Neuronal stem cell (in vitro differentiated cells): ENCODE results near the gene STPG1. TPM values are rescaled to one million over a fixed set of nuclear protein-coding genes. Genes with fewer than 3 reads are reported as not detected.
A peak's percentile ranks its signal among the peaks of the same experiment; 100 is the strongest.
"Not testable (repeated sequence)": the region's sequence is repeated elsewhere in the genome, so short reads cannot be mapped to it uniquely, and the experiment has no call there.

ENCODE experiments used
- DNase-seq: peaks from one replicate; pipeline ENCODE4 v3.0.0-alpha.2; 2013; ENCODE audit warnings: low spot score
- H2AFZ ChIP-seq: one replicate; pipeline ENCODE4 v1.6.1; 2013; ENCODE audit warnings: mild to moderate bottlenecking, low read length, inconsistent platforms
- H2AK5ac ChIP-seq: 2 replicates; pipeline ENCODE4 v1.6.1; 2013; ENCODE audit warnings: low read depth, mild to moderate bottlenecking, inconsistent platforms, low read length, moderate library complexity, mixed read lengths
- H2BK120ac ChIP-seq: 2 replicates; pipeline ENCODE4 v1.6.1; 2013; ENCODE audit warnings: low read depth, mild to moderate bottlenecking, inconsistent platforms, low read length, moderate library complexity, mixed read lengths
- H2BK12ac ChIP-seq: one replicate; pipeline ENCODE4 v1.6.1; 2013; ENCODE audit warnings: low read length, inconsistent platforms
- H2BK15ac ChIP-seq: 2 replicates; pipeline ENCODE4 v1.6.1; 2013; ENCODE audit warnings: mild to moderate bottlenecking, low read length, inconsistent platforms, mixed read lengths
- H2BK5ac ChIP-seq: one replicate; pipeline ENCODE4 v1.6.1; 2013; ENCODE audit warnings: inconsistent platforms, mild to moderate bottlenecking, low read length, moderate library complexity
- H3K14ac ChIP-seq: one replicate; pipeline ENCODE4 v1.6.1; 2013; ENCODE audit warnings: low read length, inconsistent platforms
- H3K18ac ChIP-seq: 2 replicates; pipeline ENCODE4 v1.6.1; 2013; ENCODE audit warnings: low read length, inconsistent platforms
- H3K23ac ChIP-seq: 2 replicates; pipeline ENCODE4 v1.6.1; 2013; ENCODE audit warnings: low read depth, mild to moderate bottlenecking, mixed read lengths, low read length, inconsistent platforms; ENCODE audit not compliant: poor library complexity
- H3K27ac ChIP-seq: replicated peaks from 3 replicates; pipeline ENCODE4 v1.5.1; 2013; ENCODE audit warnings: low read length, inconsistent platforms
- H3K27me3 ChIP-seq, 3 experiments: 2 replicates each; pipeline ENCODE4 v1.6.1; 2013; ENCODE audit warnings: low read length in 3 of 3, mild to moderate bottlenecking in 2 of 3, inconsistent platforms in 1 of 3, low read depth in 1 of 3, mixed read lengths in 1 of 3, moderate library complexity in 1 of 3; ENCODE audit not compliant: control insufficient read depth in 3 of 3, insufficient read depth in 3 of 3
- H3K36me3 ChIP-seq, 2 donors: replicated peaks in 1 of 2; 2 replicates each; pipeline ENCODE4 v1.6.1; 2013; ENCODE audit warnings: low read length in 2 of 2; ENCODE audit not compliant: control insufficient read depth in 2 of 2, insufficient read depth in 2 of 2
- H3K4ac ChIP-seq: 2 replicates; pipeline ENCODE4 v1.6.1; 2013; ENCODE audit warnings: inconsistent platforms, mild to moderate bottlenecking, low read length, moderate library complexity
- H3K4me1 ChIP-seq, 2 donors: 1 replicate in 1 of 2; 2 replicates in 1 of 2; pipeline ENCODE4 v1.6.1; 2013; ENCODE audit warnings: low read length in 2 of 2, low read depth in 1 of 2; ENCODE audit not compliant: control insufficient read depth in 2 of 2, insufficient read depth in 1 of 2
- H3K4me2 ChIP-seq: one replicate; pipeline ENCODE4 v1.6.1; 2013; ENCODE audit warnings: mild to moderate bottlenecking, low read length, inconsistent platforms; ENCODE audit not compliant: insufficient read depth, poor library complexity, severe bottlenecking
- H3K4me3 ChIP-seq, 2 donors: 2 replicates each; pipeline ENCODE4 v1.5.1; 2013; ENCODE audit warnings: low read length in 2 of 2, mild to moderate bottlenecking in 2 of 2, inconsistent platforms in 1 of 2, moderate library complexity in 1 of 2
- H3K79me1 ChIP-seq: one replicate; pipeline ENCODE4 v1.6.1; 2013; ENCODE audit warnings: low read depth, mild to moderate bottlenecking, inconsistent platforms, low read length, moderate library complexity
- H3K9ac ChIP-seq: one replicate; pipeline ENCODE4 v1.6.1; 2013; ENCODE audit warnings: mild to moderate bottlenecking, low read depth, low read length, inconsistent platforms; ENCODE audit not compliant: poor library complexity
- H3K9me3 ChIP-seq, 2 donors: replicated peaks in 1 of 2; 2 replicates each; pipeline versions ENCODE3 to v1.6.1; 2013; ENCODE audit warnings: low read length in 2 of 2, mild to moderate bottlenecking in 2 of 2, inconsistent platforms in 1 of 2, low read depth in 1 of 2, mixed read lengths in 1 of 2, moderate library complexity in 1 of 2; ENCODE audit not compliant: control insufficient read depth in 2 of 2, insufficient read depth in 1 of 2
- H4K8ac ChIP-seq: one replicate; pipeline ENCODE4 v1.6.1; 2013; ENCODE audit warnings: low read depth, mild to moderate bottlenecking, inconsistent platforms, low read length, moderate library complexity
- H4K91ac ChIP-seq: one replicate; pipeline ENCODE4 v1.6.1; 2013; ENCODE audit warnings: low read length, low read depth, mild to moderate bottlenecking, inconsistent platforms; ENCODE audit not compliant: poor library complexity
- WGBS, 2 donors: extraction: QIAGEN DNeasy Blood & Tissue Kit; methylation state at CpG; one replicate each; pipeline ENCODE4 v1.1.7; 2013; ENCODE audit warnings: missing lambda C conversion rate in 2 of 2, mixed read lengths in 1 of 2; ENCODE audit not compliant: insufficient read length in 2 of 2, insufficient replicate concordance in 1 of 2; ENCODE audit errors: extremely low coverage in 2 of 2; 5-methylcytosine and 5-hydroxymethylcytosine counted together
- polyA plus RNA-seq, 2 experiments: library from polyadenylated mRNA; stranded (reverse); fragments of 200-250 nt; gene quantifications; one replicate each; pipeline ENCODE4 v1.2.3, GENCODE V29; 2013

STPG1 gene
- polyA plus RNA-seq (2013, experiment 1 of 2), result 12.5 TPM
- polyA plus RNA-seq (2013, experiment 2 of 2), result 12.2 TPM

- no peak within 1 kb of the TSS for H3K4ac ChIP-seq
Measured at GRCh38 chr1:24413350-24414163, at the start of gene STPG1. TSS of gene STPG1 (minus strand) at chr1:24413782. CDS start at chr1:24401388, 12,394 bp downstream.

GRCh38 chr1:24462128-24462527, 48.5 kb upstream of the STPG1 start:
- not testable (repeated sequence) for H3K14ac ChIP-seq, DNase-seq

More at GRCh38 chr1:24413350-24414163, at the start of gene STPG1:
- no peak within 1 kb of the TSS for H4K8ac ChIP-seq
- H3K4me3 ChIP-seq, result peak within 1 kb of the TSS; percentile 49 to 94
- H3K18ac ChIP-seq, result peak within 1 kb of the TSS; percentile 97
- no peak within 1 kb of the TSS for H2BK120ac ChIP-seq
- H4K91ac ChIP-seq, result no peak within 1 kb of the TSS
- WGBS, 2 donors, result no CpG with 5 or more reads among the region's 48 CpGs
- H2AFZ ChIP-seq, result peak within 1 kb of the TSS; percentile 90
- peak; percentile 90 for DNase-seq
- H2AK5ac ChIP-seq, result no peak within 1 kb of the TSS
- no peak within 1 kb of the TSS for H2BK12ac ChIP-seq
- H3K4me2 ChIP-seq, result peak within 1 kb of the TSS; percentile 67
- H3K14ac ChIP-seq, result peak within 1 kb of the TSS; percentile 97
- no peaks in the 10 kb centered on the region for H3K9me3 ChIP-seq
- H3K9ac ChIP-seq, result peak within 1 kb of the TSS; percentile 91
- no peak within 1 kb of the TSS for H2BK15ac ChIP-seq
- H3K36me3 ChIP-seq, result no peaks in the 10 kb centered on the region
- no peak within 1 kb of the TSS for H3K27ac ChIP-seq
- H3K27me3 ChIP-seq, result peaks cover 0 to 47% (median 2%) of the 10 kb centered on the region in 3 experiments
- no peak within 1 kb of the TSS for H2BK5ac ChIP-seq
- H3K4me1 ChIP-seq, result peaks cover 0 to 11% of the 10 kb centered on the region in 2 donors
- peak within 1 kb of the TSS; percentile 95 for H3K23ac ChIP-seq
- H3K79me1 ChIP-seq, result peaks cover 4% of the 10 kb centered on the region

DNA sequence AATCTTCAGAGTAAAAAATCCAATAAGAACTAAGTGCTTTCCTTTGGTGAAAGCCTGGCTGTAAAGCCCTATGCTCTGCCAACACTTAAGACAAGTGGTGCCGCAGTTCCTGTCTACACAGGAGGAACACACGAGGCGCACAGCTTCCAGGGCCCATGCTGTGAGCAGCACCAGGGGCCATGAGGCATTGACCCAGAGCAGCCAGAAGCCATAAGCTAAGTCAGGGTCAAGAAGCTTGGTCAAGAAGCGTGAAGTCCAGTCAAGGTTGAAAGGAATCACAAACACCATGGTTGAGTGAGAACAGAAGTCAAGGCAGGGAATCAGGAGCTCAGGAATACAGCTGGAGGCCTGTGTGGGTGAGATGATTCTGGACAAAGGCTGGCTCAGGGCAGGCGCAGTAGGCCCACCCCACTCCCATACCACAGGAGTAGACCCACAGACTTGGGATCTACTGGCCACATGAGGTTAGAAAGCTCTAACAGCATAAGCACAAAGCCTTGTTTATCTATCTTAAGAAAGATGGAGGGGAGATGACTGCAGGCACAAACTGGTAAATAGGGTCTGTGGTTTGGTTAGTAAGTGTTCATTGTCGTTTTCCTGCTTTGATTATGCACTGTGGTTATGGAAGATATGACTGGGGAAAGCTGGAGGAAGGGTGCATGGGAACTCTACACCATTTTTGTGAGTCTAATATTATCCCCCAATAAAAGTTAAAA, 46.1 kb upstream of the STPG1 start:
- H2AK5ac ChIP-seq, result no peak overlapping the region
- no peak overlapping the region for H2BK120ac ChIP-seq
- no peak overlapping the region for H3K9ac ChIP-seq
- H3K4ac ChIP-seq, result no peak overlapping the region
- H3K14ac ChIP-seq, result no peak overlapping the region
- no peak overlapping the region for H2AFZ ChIP-seq
- H4K8ac ChIP-seq, result no peak overlapping the region
- no peaks in the 10 kb centered on the region for H3K9me3 ChIP-seq
- no peak overlapping the region for H2BK12ac ChIP-seq
- H3K4me3 ChIP-seq, result peak overlapping the region in 1 of 2 donors; percentile 66
- H3K79me1 ChIP-seq, result no peaks in the 10 kb centered on the region
- H3K36me3 ChIP-seq, result no peaks in the 10 kb centered on the region
- peaks cover 0 to under 1% (median 0%) of the 10 kb centered on the region in 3 experiments for H3K27me3 ChIP-seq
- peaks cover 3 to 4% of the 10 kb centered on the region in 2 donors for H3K4me1 ChIP-seq
- no peak overlapping the region for H3K18ac ChIP-seq
- no peak overlapping the region for H3K4me2 ChIP-seq
- no peak overlapping the region for H2BK5ac ChIP-seq
- whole genome bisulfite sequencing, 2 donors, result no CpG with 5 or more reads among the region's 6 CpGs
- H2BK15ac ChIP-seq, result no peak overlapping the region
- no peak overlapping the region for H4K91ac ChIP-seq
- DNase-seq, result no peak
- no peak overlapping the region for H3K27ac ChIP-seq
- H3K23ac ChIP-seq, result no peak overlapping the region

More at GRCh38 chr1:24462128-24462527, 48.5 kb upstream of the STPG1 start:
- not testable (repeated sequence) for H3K4me3 ChIP-seq, H2BK12ac ChIP-seq, H3K9ac ChIP-seq, H3K9me3 ChIP-seq, H3K4ac ChIP-seq, H2AK5ac ChIP-seq, H3K27ac ChIP-seq, H3K36me3 ChIP-seq, H3K18ac ChIP-seq, H4K91ac ChIP-seq, H3K4me2 ChIP-seq, H3K27me3 ChIP-seq, H4K8ac ChIP-seq, H2BK120ac ChIP-seq, H2BK15ac ChIP-seq, H3K23ac ChIP-seq, H2BK5ac ChIP-seq, H3K79me1 ChIP-seq, H3K4me1 ChIP-seq, H2AFZ ChIP-seq
- no CpG with 5 or more reads among the region's 4 CpGs for WGBS, 2 donors

- no peaks in the 10 kb centered on the region for H3K79me1 ChIP-seq
- DNase-seq, result no peak
Measured at GRCh38 chr1:24457866-24458265, 44.3 kb upstream of the STPG1 start.

More at GRCh38 chr1:24457866-24458265, 44.3 kb upstream of the STPG1 start:
- Histone ChIP-seq H3K27me3 (no peaks in the 10 kb centered on the region), H2BK5ac (no peak overlapping the region), H3K23ac (peak overlapping the region; percentile 46), H4K91ac (no peak overlapping the region), H2BK12ac (no peak overlapping the region), H2AK5ac (no peak overlapping the region), H3K9ac (no peak overlapping the region), H3K14ac (no peak overlapping the region), H2AFZ (no peak overlapping the region), H2BK15ac (no peak overlapping the region), H3K36me3 (no peaks in the 10 kb centered on the region), H3K4me3 (no peak overlapping the region), H4K8ac (no peak overlapping the region), H3K18ac (peak overlapping the region; percentile 76), H3K4ac (no peak overlapping the region), H3K4me2 (no peak overlapping the region), H3K27ac (no peak overlapping the region), H3K4me1 (no peaks in the 10 kb centered on the region), H2BK120ac (no peak overlapping the region), H3K9me3 (no peaks in the 10 kb centered on the region)
- WGBS, 2 donors, result no CpG with 5 or more reads among the region's 3 CpGs
